ENCODE data around the gene HELZ2.

DNA sequence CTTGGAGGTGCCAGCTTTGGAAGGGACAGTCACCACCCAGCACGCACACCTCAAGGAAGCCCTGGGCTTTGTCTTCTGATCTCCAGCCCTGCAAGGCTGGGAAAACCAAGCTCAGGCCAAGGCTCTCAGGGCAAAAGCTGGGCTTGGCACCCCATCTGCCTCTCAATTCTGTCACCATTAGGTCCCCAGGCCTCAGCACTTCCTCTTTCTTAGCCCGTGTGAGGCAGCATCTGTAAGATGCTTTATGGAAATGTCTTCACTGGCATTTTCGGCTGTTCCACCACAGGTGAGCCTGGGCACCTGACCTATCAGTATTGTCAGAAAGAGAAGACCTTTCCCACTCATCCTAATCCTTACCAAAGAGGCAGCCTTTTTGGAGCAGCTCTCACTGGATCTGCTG lies 28.3 kb upstream of the HELZ2 start:
- TF ChIP-seq SIN3A (IDR thresholded peaks at IDR 0.05; ENCODE audit: low read depth, low read length) (no peak), ZBED1 (IDR thresholded peaks at IDR 0.05; ENCODE audit: borderline replicate concordance) (no peak), HDAC2 (IDR thresholded peaks at IDR 0.05) (no peak), POLR2AphosphoS5 (IDR thresholded peaks at IDR 0.05; ENCODE audit: low read length) (no peak), MXI1 (IDR thresholded peaks at IDR 0.05; ENCODE audit: low read depth, low read length) (no peak), FOXM1 (IDR thresholded peaks at IDR 0.05; ENCODE audit: low read depth, low read length) (no peak), SP1 (IDR thresholded peaks at IDR 0.05; ENCODE audit: low read depth, low read length) (no peak), RBBP5 (conservative IDR thresholded peaks at IDR 0.05) (no peak), POLR2A (IDR thresholded peaks at IDR 0.05; ENCODE audit: low read depth, low read length) (no peak)
- TF ChIP-seq, protein P1, sequence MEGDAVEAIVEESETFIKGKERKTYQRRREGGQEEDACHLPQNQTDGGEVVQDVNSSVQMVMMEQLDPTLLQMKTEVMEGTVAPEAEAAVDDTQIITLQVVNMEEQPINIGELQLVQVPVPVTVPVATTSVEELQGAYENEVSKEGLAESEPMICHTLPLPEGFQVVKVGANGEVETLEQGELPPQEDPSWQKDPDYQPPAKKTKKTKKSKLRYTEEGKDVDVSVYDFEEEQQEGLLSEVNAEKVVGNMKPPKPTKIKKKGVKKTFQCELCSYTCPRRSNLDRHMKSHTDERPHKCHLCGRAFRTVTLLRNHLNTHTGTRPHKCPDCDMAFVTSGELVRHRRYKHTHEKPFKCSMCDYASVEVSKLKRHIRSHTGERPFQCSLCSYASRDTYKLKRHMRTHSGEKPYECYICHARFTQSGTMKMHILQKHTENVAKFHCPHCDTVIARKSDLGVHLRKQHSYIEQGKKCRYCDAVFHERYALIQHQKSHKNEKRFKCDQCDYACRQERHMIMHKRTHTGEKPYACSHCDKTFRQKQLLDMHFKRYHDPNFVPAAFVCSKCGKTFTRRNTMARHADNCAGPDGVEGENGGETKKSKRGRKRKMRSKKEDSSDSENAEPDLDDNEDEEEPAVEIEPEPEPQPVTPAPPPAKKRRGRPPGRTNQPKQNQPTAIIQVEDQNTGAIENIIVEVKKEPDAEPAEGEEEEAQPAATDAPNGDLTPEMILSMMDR (IDR thresholded peaks at IDR 0.05 in 2 of 3, conservative IDR thresholded peaks at IDR 0.05 in 1 of 3; ENCODE audit: control insufficient read depth in 2 of 3, extremely low read depth in 1 of 3, insufficient read depth in 1 of 3, low read depth in 3 of 3, low read length in 3 of 3): no peak
- TF ChIP-seq, protein P2, sequence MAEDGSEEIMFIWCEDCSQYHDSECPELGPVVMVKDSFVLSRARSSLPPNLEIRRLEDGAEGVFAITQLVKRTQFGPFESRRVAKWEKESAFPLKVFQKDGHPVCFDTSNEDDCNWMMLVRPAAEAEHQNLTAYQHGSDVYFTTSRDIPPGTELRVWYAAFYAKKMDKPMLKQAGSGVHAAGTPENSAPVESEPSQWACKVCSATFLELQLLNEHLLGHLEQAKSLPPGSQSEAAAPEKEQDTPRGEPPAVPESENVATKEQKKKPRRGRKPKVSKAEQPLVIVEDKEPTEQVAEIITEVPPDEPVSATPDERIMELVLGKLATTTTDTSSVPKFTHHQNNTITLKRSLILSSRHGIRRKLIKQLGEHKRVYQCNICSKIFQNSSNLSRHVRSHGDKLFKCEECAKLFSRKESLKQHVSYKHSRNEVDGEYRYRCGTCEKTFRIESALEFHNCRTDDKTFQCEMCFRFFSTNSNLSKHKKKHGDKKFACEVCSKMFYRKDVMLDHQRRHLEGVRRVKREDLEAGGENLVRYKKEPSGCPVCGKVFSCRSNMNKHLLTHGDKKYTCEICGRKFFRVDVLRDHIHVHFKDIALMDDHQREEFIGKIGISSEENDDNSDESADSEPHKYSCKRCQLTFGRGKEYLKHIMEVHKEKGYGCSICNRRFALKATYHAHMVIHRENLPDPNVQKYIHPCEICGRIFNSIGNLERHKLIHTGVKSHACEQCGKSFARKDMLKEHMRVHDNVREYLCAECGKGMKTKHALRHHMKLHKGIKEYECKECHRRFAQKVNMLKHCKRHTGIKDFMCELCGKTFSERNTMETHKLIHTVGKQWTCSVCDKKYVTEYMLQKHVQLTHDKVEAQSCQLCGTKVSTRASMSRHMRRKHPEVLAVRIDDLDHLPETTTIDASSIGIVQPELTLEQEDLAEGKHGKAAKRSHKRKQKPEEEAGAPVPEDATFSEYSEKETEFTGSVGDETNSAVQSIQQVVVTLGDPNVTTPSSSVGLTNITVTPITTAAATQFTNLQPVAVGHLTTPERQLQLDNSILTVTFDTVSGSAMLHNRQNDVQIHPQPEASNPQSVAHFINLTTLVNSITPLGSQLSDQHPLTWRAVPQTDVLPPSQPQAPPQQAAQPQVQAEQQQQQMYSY (CRISPR knock-in tag; IDR thresholded peaks at IDR 0.05): no peak

Data from GM12878 (cell line).